GM12872 (cell line): ENCODE data around the gene RERE.

ENCODE experiments used
- TF ChIP-seq, protein P1 (sequence below): IDR thresholded peaks from 3 replicates; pipeline ENCODE4 v1.5.1; 2011; ENCODE audit warnings: low read depth, mild to moderate bottlenecking, low read length, moderate library complexity; ENCODE audit not compliant: insufficient read depth

Gene RERE

GRCh38 chr1:8664887-8665286, 152.6 kb downstream of the RERE start:
- TF ChIP-seq, protein P1, sequence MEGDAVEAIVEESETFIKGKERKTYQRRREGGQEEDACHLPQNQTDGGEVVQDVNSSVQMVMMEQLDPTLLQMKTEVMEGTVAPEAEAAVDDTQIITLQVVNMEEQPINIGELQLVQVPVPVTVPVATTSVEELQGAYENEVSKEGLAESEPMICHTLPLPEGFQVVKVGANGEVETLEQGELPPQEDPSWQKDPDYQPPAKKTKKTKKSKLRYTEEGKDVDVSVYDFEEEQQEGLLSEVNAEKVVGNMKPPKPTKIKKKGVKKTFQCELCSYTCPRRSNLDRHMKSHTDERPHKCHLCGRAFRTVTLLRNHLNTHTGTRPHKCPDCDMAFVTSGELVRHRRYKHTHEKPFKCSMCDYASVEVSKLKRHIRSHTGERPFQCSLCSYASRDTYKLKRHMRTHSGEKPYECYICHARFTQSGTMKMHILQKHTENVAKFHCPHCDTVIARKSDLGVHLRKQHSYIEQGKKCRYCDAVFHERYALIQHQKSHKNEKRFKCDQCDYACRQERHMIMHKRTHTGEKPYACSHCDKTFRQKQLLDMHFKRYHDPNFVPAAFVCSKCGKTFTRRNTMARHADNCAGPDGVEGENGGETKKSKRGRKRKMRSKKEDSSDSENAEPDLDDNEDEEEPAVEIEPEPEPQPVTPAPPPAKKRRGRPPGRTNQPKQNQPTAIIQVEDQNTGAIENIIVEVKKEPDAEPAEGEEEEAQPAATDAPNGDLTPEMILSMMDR = no peak

GRCh38 chr1:8663915-8664329, 153.5 kb downstream of the RERE start:
- TF ChIP-seq, protein P1 = no peak

DNA sequence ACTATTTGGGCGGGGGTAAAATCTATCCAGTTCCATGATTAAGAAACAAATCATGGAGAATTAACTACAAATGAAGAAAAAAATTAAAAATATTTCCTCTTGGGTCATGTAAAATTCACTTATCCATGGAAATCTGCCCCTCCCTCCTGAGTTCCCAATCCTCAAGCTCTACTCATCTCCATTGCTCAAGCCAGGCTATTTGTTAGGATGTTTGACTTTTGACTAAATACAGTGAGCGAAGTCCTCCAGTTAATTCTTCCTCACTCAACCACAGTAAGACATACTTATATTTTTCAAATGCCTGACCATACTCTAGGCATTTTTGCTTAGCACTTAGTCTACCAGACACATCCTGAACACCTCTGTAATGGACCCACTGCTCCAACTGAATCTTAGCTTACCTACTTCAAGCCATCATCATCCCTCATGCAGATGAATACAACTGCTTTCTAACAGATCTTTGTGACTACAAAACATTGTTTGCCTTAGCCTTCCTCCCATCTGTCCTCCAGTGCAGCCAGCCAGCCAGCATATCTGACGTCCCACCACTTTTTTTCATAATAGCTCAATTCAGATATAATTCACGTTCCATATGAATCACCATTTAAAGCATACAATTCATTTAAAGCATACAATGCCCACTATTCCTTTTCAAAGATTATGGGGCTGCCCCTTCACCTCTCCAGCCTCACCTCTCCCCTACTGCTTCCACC, 154.2 kb downstream of the RERE start:
- TF ChIP-seq, protein P1 = no peak

- TF ChIP-seq, protein P1 = no peak
Measured at GRCh38 chr1:8662380-8663072, 154.9 kb downstream of the RERE start.

GRCh38 chr1:8661185-8662110, 156.0 kb downstream of the RERE start:
- TF ChIP-seq, protein P1 = no peak

DNA sequence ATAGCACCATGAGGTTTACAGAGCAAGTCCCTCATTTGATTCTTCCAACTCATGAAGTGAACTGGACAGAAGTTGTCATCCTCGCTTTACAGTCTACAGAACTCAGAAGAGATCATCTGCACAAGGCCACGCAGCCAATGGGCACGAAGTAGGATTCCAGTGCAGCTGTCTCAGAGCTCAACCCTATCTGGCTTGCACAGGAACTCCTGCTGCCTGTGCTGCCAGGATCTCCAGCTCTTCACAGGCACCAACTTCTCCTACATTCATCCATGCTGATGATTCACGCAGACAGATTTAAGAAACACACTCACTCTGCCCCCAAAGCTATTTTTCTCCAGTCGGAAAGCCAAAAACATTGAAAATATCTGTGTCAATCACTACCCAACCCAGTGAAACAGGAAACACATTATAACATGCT, 157.0 kb downstream of the RERE start:
- TF ChIP-seq, protein P1 = no peak

DNA sequence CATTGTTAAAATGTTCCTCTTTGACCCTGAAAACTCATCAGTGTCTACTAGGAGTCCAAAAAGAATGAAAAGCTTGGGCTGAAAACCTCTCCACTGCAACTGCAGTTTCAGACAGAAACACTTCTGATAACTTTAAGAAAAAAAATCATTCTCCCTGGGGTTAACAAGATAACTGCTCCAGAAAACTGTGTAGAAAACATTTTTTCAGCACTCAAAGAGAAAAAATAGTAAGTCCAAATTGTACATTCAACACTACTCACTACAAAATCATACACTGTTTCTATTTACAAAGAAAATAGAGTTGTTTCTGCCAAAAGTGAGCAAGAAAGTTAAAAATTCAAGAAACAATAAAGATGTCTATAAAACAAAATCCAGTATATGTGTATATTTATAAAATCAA, 157.8 kb downstream of the RERE start:
- TF ChIP-seq, protein P1 = no peak
